ENCODE measurements around the gene PTDSS2.
"Not testable (repeated sequence)": the region's sequence is repeated elsewhere in the genome, so short reads cannot be mapped to it uniquely, and the experiment has no call there.

PTDSS2 gene

DNA sequence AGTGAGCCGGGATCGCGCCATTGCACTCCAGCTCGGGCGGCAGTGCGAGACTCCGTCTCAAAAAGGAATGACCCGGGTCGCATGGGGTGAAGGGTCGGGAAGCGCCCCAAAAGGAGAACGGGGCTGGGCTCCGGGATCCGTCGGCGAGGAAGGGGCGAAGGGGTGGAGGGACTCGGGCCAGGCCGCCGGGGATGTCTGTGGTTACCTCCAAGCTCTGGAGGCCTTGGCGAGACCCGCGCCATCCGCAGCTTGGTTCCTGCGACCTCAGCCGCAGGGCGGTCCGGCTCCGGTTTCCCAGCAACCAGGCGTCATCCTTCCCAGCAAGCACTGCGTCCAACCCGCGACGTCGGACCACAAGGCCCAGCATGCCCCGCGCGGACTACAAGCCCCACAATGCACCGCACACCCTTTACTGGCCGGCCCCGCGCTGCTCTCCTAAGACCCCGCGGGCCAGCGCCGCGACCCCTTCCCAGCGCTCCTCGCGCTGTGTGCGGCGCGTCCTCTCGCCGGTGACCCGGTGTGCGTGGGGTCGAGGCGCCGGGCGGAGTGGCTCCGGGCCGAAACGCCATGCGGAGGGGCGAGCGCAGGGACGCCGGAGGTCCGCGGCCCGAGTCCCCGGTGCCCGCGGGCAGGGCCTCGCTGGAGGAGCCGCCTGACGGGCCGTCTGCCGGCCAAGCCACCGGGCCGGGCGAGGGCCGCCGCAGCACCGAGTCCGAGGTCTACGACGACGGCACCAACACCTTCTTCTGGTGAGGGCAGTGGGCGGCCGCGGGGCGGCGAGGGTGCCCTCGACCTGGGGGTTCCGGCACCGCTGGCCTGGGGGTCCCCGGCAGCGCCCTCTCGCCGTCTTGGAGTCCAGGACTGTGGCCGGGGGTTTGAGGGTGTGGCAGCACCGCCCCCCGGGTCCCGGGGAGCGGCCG lies at the start of gene PTDSS2:
Gene PTDSS2, plus strand, starts transcription at position 391 of the 920 bp plus-strand sequence. Its CDS starts 177 bp downstream, at position 568.
- DNase-seq: peak; percentile 95

GRCh38 chr11:401196-401595 lies 48.9 kb upstream of the PTDSS2 start:
- not testable (repeated sequence) for DNase-seq

DNA sequence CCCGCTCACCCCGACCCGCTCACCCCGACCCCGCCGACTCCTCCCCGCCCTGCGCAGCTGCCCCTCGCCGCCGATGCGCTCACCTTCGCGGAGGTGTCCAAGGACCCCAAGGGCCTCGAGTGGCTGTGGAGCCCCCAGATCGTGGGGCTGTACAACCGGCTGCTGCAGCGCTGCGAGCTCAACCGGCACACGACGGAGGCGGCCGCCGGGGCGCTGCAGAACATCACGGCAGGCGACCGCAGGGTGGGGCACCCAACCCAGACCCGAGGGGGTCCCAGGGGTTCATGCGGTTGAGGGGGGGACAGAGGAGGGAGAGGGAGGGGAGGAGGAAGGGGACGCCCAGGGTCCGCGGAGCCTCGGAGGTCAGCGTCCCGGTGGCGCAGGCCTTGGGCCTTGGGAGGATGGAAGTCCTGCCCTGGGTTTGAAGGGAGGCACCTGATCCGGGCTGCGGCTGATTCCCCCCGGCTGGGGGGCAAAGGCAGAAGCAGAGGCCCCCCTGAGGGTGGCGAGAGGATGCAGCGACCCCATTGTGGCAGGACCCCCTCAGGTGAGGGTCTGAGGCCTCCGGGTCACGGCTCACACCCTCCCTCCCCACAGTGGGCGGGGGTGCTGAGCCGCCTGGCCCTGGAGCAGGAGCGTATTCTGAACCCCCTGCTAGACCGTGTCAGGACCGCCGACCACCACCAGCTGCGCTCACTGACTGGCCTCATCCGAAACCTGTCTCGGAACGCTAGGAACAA lies 46.9 kb upstream of the PTDSS2 start:
- no peak for DNase-seq

GRCh38 chr11:403761-404431 lies 46.2 kb upstream of the PTDSS2 start:
- DNase-seq: no peak

DNA sequence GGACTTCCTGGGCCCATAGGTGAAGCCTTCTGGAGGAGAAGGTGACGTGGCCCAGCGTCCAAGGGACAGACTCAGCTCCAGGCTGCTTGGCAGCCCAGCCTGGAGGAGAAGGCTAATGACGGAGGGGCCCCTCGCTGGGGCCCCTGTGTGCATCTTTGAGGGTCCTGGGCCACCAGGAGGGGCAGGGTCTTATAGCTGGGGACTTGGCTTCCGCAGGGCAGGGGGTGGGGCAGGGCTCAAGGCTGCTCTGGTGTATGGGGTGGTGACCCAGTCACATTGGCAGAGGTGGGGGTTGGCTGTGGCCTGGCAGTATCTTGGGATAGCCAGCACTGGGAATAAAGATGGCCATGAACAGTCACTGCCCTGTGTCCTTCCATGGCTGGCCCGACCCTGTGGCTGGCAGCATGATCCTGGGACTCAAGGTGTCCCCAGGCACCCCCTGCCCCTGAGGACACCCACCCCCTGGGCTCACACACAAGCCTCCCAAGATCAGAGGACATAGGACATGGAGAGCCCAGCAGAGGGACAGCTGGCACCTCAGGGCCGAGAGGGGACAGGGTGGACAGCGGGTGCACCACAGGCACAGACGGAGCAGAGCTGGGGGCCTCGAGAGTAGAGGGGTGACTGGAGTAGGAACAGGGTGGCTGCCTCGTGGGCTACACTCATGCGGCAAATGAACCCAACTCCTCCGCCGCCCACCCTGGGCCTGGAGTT lies 45.4 kb upstream of the PTDSS2 start:
- DNase-seq: no peak

- no peak for DNase-seq
Measured at GRCh38 chr11:405323-405953, 44.6 kb upstream of the PTDSS2 start.

DNA sequence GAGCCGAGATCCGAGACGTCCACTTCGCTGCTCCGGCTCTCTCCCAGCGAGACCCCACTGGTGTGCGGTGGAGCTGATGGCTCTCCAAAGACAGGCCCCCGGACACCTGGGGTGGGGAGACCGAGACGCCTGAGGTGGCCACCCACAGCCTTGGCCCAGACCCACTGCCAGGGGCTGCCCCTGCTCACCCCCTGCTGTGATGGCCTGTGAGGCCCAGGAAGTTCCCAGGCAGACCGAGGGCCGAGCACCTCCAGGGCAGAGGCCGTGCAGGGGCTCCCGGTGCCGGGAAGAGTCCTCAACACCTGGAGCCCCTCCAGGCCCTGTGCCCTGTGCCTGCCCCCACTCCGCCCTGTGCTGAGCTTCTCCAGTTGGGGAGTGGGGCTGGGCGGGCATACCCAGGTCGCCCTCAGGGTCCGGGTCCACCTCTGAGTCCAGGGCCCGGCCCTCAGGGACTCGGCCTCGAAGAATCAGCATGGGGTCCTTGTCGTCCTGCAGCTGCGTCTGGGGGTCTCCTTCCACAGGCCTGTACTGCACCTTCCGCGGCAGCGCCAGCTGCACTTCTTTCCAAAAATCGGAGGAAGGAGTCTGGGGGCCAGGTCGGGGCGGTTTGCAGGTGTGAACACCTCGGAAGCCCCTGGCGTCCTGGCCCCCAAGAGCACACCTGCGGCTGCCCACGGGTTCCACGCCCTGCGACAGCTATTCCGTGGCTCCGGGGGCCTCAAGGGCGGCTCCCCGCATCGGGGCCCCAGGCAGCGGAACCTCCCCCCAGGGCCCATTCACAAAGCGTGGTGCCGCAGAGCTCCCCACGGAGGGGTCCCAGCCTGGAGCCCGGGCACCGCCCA lies 43.9 kb upstream of the PTDSS2 start:
- no peak for DNase-seq

DNA sequence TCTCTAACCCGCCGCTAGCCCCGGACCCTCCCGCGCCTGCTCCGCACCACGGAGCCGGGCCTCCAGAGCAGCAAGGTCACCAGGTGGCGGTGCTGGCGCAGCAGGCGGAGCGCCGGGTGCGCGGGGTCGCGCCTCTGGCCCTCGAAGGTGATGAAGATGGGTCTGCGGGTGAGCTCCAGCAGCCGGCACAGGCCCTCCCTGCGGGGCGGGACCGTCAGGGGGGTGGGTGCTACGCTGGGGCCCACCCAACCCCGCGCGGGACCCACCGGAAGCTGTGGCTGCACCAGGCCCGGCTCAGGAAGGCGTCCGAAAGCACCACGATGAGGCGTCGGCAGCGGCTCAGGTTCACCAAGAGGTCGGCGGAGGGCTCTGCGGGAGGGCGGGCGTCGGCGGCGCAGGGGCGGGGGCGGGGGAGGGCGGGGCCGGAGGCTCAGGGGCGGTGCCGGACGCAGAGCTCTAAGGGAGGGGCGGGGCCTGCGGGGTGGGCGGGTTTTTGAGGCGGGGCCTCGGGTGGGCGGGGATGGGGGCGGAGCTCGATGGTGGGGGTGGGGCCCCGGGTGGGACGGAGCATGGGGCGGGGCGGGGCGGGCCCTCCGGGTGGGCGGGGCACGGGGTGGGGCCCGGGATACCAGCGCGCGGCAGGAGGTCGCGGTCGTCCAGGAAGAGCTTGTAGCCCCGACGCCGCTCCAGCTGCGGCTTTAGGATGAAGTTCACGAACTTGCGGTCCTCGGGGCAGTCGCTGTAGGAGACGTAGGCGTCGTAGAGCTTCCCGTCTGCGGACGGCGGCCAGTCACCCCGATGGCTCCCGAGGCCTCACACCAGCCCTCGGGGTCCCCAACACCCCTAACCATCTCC lies 43.1 kb upstream of the PTDSS2 start:
- peak; percentile 82 for DNase-seq

DNA sequence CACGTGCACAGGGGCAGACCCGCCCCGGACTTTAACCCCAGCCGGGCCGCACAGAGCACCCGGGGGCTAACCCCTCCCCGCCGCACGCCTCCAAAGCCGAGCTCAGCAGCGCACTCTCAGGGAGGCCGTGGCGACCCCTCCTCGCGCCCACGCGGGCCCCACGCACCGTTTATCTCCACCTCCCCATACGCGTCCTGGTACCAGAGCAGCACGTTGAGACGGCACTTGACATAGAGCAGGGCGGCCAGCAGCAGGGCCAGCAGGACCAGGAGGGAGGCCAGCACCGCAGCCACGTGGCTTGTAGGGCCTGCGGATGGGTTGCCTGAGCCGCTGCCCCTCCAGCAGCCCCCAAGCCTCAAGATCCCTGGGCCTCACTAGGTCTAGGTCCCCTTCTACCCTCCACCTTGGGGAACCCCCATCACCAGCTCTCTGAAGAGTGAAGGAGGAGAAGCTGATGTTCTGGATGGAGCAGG lies 42.4 kb upstream of the PTDSS2 start:
- DNase-seq: no peak

DNA sequence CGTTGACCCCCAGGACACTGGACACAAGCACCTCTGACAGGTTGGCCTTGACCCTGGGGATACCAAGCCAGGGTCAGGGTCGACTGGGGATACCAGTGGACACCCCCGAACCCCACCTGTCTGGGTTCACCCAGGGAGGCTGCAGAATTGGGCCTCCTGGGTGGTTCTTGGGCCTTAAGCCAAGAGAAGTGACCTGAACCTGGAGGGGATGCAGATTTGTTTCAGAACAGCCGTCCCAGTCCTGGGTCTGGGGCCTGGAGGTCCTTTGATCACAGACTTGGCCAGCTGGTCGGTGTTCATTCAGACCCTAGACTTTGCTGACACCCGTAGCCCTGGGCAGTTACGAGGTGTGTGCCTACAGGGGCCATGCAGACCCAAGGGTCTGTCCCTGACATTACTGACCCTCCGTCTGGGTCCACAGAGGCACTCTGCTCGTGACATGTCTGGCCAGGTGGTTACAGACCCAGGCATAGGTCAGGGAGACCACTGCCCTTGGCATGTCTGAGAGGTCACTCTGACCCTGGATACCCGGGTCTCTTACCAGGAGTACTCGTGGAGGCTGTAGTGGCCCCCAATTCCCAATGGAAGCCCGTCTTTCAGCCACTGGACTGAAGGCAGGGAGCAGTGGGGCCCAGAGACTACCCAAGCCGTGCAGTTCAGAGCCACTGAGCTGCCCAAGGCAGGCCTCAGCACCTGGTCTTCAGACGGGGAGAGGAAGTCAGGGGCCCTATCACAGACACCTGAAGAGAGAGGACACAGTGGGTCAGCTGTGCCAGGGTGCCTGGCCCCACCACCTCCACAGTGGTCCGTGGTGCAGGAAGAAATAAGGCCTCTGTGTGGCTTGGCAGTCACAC lies 41.7 kb upstream of the PTDSS2 start:
- DNase-seq: no peak

- DNase-seq: no peak
Measured at GRCh38 chr11:409008-409599, 41.0 kb upstream of the PTDSS2 start.

DNA sequence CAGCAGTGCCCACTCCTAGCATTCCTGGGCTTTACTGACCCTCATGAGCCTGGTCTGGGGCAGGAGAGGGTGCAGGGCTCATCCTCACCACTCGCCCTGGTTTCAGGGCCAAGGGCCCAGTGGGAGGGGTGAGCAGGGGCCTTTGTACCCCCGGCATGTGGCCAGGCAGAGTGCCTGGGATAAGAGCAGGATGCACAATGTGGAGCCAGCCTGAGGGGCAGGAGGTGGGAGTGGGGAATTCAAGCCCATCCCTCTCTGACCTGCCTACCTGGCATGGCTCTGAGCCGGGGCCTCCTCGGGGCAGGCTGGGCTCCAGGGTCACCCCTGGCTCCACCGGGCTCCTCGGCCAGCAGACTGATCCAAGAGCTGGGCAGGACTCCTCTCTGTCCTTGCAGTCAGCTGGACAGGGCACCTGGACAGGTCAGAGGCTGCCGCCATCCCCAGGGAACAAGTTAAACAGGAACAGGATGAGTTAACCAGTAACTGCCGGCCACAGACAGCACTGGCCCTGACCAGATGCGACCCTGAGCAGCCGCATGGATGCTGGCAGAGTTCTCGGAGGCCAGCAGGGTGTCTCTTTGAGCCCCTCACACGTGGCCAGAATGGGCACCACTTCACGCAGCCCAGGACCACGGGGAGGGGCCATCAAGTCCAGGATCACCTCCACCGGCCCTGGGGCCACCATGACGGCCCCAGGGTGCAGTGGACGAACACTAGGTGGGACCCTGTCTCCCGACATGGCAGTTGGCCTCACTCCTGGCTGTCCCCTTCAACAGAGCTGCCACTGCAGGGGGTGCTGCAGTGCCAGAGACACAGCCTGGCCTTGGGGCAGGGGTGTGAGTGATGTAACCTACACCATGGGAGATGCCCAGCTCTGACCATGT lies 40.2 kb upstream of the PTDSS2 start:
- DNase-seq: no peak

DNA sequence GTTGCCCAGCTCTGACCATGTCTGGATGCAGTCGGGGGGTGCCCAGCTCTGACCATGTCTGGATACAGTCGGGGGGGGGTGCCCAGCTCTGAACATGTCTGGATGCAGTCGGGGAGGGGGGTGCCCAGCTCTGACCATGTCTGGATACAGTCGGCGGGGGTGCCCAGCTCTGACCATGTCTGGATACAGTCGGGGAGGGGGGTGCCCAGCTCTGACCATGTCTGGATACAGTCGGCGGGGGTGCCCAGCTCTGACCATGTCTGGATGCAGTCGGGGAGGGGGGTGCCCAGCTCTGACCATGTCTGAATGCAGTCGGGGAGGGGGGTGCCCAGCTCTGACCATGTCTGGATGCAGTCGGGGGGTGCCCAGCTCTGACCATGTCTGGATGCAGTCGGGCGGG lies 39.4 kb upstream of the PTDSS2 start:
- DNase-seq: not testable (repeated sequence)

DNA sequence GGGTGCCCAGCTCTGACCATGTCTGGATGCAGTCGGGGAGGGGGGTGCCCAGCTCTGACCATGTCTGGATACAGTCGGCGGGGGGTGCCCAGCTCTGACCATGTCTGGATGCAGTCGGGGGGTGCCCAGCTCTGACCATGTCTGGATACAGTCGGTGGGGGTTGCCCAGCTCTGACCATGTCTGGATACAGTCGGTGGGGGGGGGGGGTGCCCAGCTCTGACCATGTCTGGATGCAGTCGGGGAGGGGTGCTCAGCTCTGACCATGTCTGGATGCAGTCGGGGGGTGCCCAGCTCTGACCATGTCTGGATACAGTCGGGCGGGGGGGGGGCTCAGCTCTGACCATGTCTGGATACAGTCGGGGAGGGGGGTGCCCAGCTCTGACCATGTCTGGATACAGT lies 38.6 kb upstream of the PTDSS2 start:
- DNase-seq: not testable (repeated sequence)

- DNase-seq: no peak
Measured at GRCh38 chr11:412641-413119, 37.4 kb upstream of the PTDSS2 start.

DNA sequence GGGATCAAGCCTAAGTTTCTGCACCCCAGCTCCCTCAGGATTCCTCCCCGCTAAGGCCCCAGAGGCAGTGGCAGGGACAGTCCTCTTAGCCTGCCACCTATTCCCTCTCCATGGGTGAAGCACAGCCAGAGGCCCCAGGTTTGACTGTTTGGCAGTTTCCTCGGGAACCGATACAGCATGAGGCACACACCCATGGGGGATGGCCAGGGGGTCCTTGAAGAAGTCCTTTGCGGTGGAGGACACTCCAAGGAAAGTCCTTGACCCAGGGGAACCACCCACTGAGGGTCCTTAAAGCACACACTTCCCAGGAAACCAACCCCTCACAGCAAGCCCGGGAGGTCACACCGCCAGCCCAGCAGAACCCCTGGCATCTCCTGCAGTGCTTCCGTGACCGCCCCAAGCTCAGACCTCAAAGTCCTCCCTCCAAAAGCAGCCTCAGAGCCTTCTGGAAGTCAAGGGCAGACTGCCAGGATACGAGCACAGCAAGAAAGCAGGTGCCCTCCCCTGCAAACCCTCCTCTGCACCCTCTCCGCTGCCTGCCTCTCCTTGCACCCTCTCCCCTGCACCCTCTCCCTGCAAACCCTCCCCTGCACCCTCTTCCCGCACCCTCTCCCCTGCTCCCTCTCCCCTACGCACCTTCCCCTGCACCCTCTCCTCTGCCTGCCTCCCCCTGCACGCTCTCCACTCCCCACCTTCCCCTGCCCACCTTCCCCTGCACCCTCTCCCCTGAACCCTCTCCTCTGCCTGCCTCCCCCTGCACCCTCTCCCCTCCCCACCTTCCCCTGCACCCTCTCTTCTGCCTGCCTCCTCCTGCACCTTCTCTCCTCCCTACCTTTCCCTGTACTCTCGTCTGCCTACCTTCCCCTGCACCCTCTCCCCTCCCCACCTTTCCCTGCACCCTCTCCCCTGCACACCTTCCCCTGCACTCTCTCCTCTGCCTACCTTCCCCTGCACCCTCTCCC lies 36.7 kb upstream of the PTDSS2 start:
- DNase-seq: peak; percentile 37
